HepG2 (cell line): Measurements from ENCODE around the gene DBN1. TPM values are rescaled to one million over a fixed set of nuclear protein-coding genes. Genes with fewer than 3 reads are reported as not detected.

ENCODE experiments used
- ATM ChIP-seq: fragments of 450-650 bp; IDR thresholded peaks from 2 replicates; pipeline ENCODE4 v1.7.1; 2017; ENCODE audit warnings: mild to moderate bottlenecking, borderline replicate concordance
- CHD4 ChIP-seq: fragments of 200-600 bp; sonication (generic); IDR thresholded peaks from 2 replicates; pipeline ENCODE4 v1.7.0; 2017; ENCODE audit warnings: mild to moderate bottlenecking, low read length, borderline replicate concordance
- CREM ChIP-seq, 2 experiments: sonication (generic) in 1 of 2; formaldehyde crosslinking in 1 of 2; IDR thresholded peaks; 2 replicates each; pipeline versions ENCODE4 v1.4.0 to v1.6.1; 2016 to 2020; ENCODE audit warnings: antibody characterized with exemption in 1 of 2, mild to moderate bottlenecking in 1 of 2, missing genetic modification reagents in 1 of 2
- FOXK2 ChIP-seq: fragments of 450-650 bp; IDR thresholded peaks from 2 replicates; pipeline ENCODE4 v1.6.1; 2016
- GATA4 ChIP-seq: sonication (generic); IDR thresholded peaks from 2 replicates; pipeline ENCODE4 v1.6.1; 2016; ENCODE audit warnings: antibody characterized with exemption, low read depth, borderline replicate concordance
- MZF1 ChIP-seq: sonication (generic); formaldehyde crosslinking; IDR thresholded peaks from 2 replicates; pipeline ENCODE4 v1.8.1; 2023; ENCODE audit warnings: mild to moderate bottlenecking, missing genetic modification reagents, borderline replicate concordance
- RBFOX2 ChIP-seq: fragments of 200-400 bp; formaldehyde crosslinking; IDR thresholded peaks from 2 replicates; pipeline ENCODE4 v1.6.1; 2017; ENCODE audit warnings: low read depth, mild to moderate bottlenecking, low read length
- SMC3 ChIP-seq: IDR thresholded peaks from 2 replicates; pipeline ENCODE4 v1.6.1; 2011; ENCODE audit warnings: low read length, improper control_type of control experiment
- SOX6 ChIP-seq, 2 experiments: fragments of 450-650 bp in 1 of 2; sonication (generic) in 1 of 2; formaldehyde crosslinking in 1 of 2; IDR thresholded peaks; 2 replicates each; pipeline versions ENCODE4 v1.4.0 to v1.6.1; 2017 to 2020; ENCODE audit warnings: antibody characterized with exemption in 1 of 2, mild to moderate bottlenecking in 1 of 2, missing genetic modification reagents in 1 of 2
- STAG1 ChIP-seq: sonication (generic); formaldehyde crosslinking; IDR thresholded peaks from 2 replicates; pipeline ENCODE4 v1.4.0; 2020; ENCODE audit warnings: missing genetic modification reagents
- TGIF2 ChIP-seq: IDR thresholded peaks from 2 replicates; pipeline ENCODE4 v1.6.1; 2016; ENCODE audit warnings: control low read depth, missing compliant biosample characterization
- ZFP62 ChIP-seq: sonication (generic); formaldehyde crosslinking; IDR thresholded peaks from 2 replicates; pipeline ENCODE4 v1.4.0; 2020; ENCODE audit warnings: missing genetic modification reagents
- ZNF775 ChIP-seq: sonication (generic); formaldehyde crosslinking; IDR thresholded peaks from 2 replicates; pipeline ENCODE4 v1.4.0; 2020; ENCODE audit warnings: missing genetic modification reagents, mild to moderate bottlenecking, moderate library complexity, borderline replicate concordance
- ZNF777 ChIP-seq: sonication (generic); formaldehyde crosslinking; IDR thresholded peaks from 2 replicates; pipeline ENCODE4 v1.4.0; 2020; ENCODE audit warnings: missing genetic modification reagents
- ZNF790 ChIP-seq: sonication (generic); formaldehyde crosslinking; IDR thresholded peaks from 2 replicates; pipeline ENCODE4 v1.8.0; 2022; ENCODE audit warnings: missing genetic modification reagents, mild to moderate bottlenecking, borderline replicate concordance
- ZZZ3 ChIP-seq: sonication (generic); formaldehyde crosslinking; IDR thresholded peaks from 2 replicates; pipeline ENCODE4 v1.4.0; 2020; ENCODE audit warnings: missing genetic modification reagents, mild to moderate bottlenecking, borderline replicate concordance
- polyA plus RNA-seq, 8 experiments: library from polyadenylated mRNA; depleted of rRNA in 3 of 8; stranded (reverse) in 7 of 8; unstranded in 1 of 8; fragments of >200 nt; fragmentation: Illumina TruSeq in 4 of 8; extraction: Trizol in 4 of 8; gene quantifications; 2 replicates each; pipeline versions ENCODE4 v1.2.1 to v1.2.3, GENCODE V29; 2011 to 2016; ENCODE audit warnings: low read depth in 4 of 8, missing spikeins in 1 of 8, mixed read lengths in 1 of 8; ENCODE audit not compliant: insufficient read depth in 1 of 8
- total RNA-seq, 5 experiments: library from RNA; depleted of rRNA; stranded (reverse); fragments of >200 nt; fragmentation: Illumina TruSeq; extraction: Trizol; gene quantifications; 2 replicates each; pipeline ENCODE4 v1.2.3, GENCODE V29; 2016; ENCODE audit warnings: low read depth in 1 of 5
- TF ChIP-seq, protein P1 (sequence below): IDR thresholded peaks from 2 replicates; pipeline ENCODE4 v1.6.1; 2016; ENCODE audit warnings: low read depth, borderline replicate concordance
- TF ChIP-seq, protein P2 (sequence below): sonication (generic); formaldehyde crosslinking; IDR thresholded peaks from 2 replicates; pipeline ENCODE4 v1.8.1; 2023; ENCODE audit warnings: missing genetic modification reagents, mild to moderate bottlenecking, borderline replicate concordance
- TF ChIP-seq, protein P3 (sequence below): sonication (generic); formaldehyde crosslinking; IDR thresholded peaks from 2 replicates; pipeline ENCODE4 v1.4.0; 2020; ENCODE audit warnings: mild to moderate bottlenecking, missing genetic modification reagents
- TF ChIP-seq, protein P4 (sequence below): IDR thresholded peaks from 2 replicates; pipeline ENCODE4 v1.6.1; 2012; ENCODE audit warnings: inconsistent platforms
- TF ChIP-seq, protein P5 (sequence below): sonication (generic); formaldehyde crosslinking; IDR thresholded peaks from 2 replicates; pipeline ENCODE4 v1.5.1; 2020; ENCODE audit warnings: missing genetic modification reagents, mild to moderate bottlenecking, borderline replicate concordance

Gene DBN1
- total and polyA plus RNA-seq, 2 of the 13 experiments (the other 11 are each of a cell fraction or from before 2014, with no cell fraction given) = 27.0 to 37.3 TPM

DNA sequence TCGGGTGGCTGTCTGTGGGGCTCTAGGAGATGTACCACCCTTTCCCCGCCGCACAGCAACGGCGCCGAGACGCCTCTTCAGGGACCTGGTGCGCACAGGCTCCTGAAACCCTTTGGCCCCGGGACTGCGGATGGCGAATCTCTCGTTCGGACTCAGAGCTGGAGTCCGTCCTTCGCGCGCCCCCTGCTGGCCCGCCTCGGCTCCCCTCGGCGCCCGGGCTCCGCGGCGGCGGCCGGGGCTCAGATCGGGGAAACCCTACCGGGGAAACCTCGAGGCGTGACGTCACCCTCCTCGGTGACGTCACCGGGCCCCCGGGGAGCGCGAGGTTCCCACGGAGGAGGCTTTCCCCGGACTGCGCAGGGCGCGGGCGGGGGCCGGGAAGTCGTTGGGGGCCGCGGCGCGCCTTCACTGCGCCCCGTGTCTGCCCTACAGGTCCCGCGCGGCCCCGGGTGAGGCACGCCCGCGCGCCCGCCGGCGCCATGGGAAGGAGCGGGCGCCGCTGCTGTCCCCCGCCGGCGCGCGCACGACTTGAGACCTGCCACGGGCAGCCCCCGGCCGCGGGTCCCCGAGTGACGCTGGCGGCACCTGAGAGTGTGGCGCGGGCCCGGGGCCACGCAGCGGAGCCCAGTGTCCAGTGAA lies 18.9 kb downstream of the DBN1 start (continued):
- TF ChIP-seq TGIF2 (peak; percentile 74; the same call in 1 of the 2 replicates), GATA4 (no peak), CREM (IDR thresholded peaks at IDR 0.05) (peak; percentile 81), CREM (CRISPR knock-in tag; IDR thresholded peaks at IDR 0.05) (peak; percentile 61; the same call in 1 of the 2 replicates), ZZZ3 (CRISPR knock-in tag) (no peak), MZF1 (CRISPR knock-in tag) (no peak), ZNF775 (no peak), RBFOX2 (peak; percentile 47), ZNF777 (CRISPR knock-in tag) (no peak; the same call in 1 of the 2 replicates), FOXK2 (no peak), CHD4 (no peak), ATM (no peak), SOX6 (IDR thresholded peaks at IDR 0.05) (no peak), SOX6 (CRISPR knock-in tag; IDR thresholded peaks at IDR 0.05) (no peak), SMC3 (peak; percentile 50; the same call in 1 of the 2 replicates), STAG1 (peak; percentile 90), ZNF790 (peak; percentile 82; the same call in 1 of the 2 replicates), ZFP62 (CRISPR knock-in tag) (no peak)
- TF ChIP-seq, protein P1, sequence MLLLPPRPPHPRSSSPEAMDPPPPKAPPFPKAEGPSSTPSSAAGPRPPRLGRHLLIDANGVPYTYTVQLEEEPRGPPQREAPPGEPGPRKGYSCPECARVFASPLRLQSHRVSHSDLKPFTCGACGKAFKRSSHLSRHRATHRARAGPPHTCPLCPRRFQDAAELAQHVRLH (CRISPR knock-in tag) = no peak
- TF ChIP-seq, protein P2, sequence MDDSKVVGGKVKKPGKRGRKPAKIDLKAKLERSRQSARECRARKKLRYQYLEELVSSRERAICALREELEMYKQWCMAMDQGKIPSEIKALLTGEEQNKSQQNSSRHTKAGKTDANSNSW (CRISPR knock-in tag) = 0 out of 2 replicates have a peak, but pooled peaks have one; percentile 55
- TF ChIP-seq, protein P3, sequence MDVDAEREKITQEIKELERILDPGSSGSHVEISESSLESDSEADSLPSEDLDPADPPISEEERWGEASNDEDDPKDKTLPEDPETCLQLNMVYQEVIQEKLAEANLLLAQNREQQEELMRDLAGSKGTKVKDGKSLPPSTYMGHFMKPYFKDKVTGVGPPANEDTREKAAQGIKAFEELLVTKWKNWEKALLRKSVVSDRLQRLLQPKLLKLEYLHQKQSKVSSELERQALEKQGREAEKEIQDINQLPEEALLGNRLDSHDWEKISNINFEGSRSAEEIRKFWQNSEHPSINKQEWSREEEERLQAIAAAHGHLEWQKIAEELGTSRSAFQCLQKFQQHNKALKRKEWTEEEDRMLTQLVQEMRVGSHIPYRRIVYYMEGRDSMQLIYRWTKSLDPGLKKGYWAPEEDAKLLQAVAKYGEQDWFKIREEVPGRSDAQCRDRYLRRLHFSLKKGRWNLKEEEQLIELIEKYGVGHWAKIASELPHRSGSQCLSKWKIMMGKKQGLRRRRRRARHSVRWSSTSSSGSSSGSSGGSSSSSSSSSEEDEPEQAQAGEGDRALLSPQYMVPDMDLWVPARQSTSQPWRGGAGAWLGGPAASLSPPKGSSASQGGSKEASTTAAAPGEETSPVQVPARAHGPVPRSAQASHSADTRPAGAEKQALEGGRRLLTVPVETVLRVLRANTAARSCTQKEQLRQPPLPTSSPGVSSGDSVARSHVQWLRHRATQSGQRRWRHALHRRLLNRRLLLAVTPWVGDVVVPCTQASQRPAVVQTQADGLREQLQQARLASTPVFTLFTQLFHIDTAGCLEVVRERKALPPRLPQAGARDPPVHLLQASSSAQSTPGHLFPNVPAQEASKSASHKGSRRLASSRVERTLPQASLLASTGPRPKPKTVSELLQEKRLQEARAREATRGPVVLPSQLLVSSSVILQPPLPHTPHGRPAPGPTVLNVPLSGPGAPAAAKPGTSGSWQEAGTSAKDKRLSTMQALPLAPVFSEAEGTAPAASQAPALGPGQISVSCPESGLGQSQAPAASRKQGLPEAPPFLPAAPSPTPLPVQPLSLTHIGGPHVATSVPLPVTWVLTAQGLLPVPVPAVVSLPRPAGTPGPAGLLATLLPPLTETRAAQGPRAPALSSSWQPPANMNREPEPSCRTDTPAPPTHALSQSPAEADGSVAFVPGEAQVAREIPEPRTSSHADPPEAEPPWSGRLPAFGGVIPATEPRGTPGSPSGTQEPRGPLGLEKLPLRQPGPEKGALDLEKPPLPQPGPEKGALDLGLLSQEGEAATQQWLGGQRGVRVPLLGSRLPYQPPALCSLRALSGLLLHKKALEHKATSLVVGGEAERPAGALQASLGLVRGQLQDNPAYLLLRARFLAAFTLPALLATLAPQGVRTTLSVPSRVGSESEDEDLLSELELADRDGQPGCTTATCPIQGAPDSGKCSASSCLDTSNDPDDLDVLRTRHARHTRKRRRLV (CRISPR knock-in tag) = no peak
- TF ChIP-seq, protein P4, sequence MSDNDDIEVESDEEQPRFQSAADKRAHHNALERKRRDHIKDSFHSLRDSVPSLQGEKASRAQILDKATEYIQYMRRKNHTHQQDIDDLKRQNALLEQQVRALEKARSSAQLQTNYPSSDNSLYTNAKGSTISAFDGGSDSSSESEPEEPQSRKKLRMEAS = no peak
- TF ChIP-seq, protein P5, sequence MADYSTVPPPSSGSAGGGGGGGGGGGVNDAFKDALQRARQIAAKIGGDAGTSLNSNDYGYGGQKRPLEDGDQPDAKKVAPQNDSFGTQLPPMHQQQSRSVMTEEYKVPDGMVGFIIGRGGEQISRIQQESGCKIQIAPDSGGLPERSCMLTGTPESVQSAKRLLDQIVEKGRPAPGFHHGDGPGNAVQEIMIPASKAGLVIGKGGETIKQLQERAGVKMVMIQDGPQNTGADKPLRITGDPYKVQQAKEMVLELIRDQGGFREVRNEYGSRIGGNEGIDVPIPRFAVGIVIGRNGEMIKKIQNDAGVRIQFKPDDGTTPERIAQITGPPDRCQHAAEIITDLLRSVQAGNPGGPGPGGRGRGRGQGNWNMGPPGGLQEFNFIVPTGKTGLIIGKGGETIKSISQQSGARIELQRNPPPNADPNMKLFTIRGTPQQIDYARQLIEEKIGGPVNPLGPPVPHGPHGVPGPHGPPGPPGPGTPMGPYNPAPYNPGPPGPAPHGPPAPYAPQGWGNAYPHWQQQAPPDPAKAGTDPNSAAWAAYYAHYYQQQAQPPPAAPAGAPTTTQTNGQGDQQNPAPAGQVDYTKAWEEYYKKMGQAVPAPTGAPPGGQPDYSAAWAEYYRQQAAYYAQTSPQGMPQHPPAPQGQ = no peak
- TF ChIP-seq, all 625 proteins: peak for 112
